Fibroblast of villous mesenchyme (primary cell): ENCODE data around the gene LIPG. TPM values are rescaled to one million over a fixed set of nuclear protein-coding genes. Genes with fewer than 3 reads are reported as not detected.

ENCODE experiments used
- DNase-seq: peaks from one replicate; pipeline ENCODE4 v3.0.0-alpha.2; 2010; ENCODE audit warnings: low read depth
- H3K4me3 ChIP-seq: 2 replicates; pipeline ENCODE4 v1.5.1; 2011; ENCODE audit warnings: low read depth, mild to moderate bottlenecking, low read length
- CTCF ChIP-seq: IDR thresholded peaks from 2 replicates; pipeline ENCODE4 v1.5.1; 2012; ENCODE audit warnings: low read depth, mild to moderate bottlenecking, low read length; ENCODE audit not compliant: insufficient read depth
- total RNA-seq: library from RNA; depleted of rRNA; stranded (reverse); fragments of >200 nt; gene quantifications from 2 replicates; pipeline ENCODE4 v1.2.3, GENCODE V29; 2012

Gene LIPG
- total RNA-seq, 1 donor: 0.86 TPM

GRCh38 chr18:49640741-49641140 lies 78.9 kb downstream of the LIPG start:
- H3K4me3 ChIP-seq: no peak overlapping the region
- no peak for TF ChIP-seq CTCF
- no peak for DNase-seq

- DNase-seq: no peak
- H3K4me3 ChIP-seq: no peak overlapping the region
- no peak for TF ChIP-seq CTCF
Observed at GRCh38 chr18:49645196-49645595, 83.3 kb downstream of the LIPG start.

GRCh38 chr18:49645841-49646351 lies 84.0 kb downstream of the LIPG start:
- H3K4me3 ChIP-seq: peak overlapping the region; percentile 36
- peak; percentile 41 for DNase-seq
- TF ChIP-seq CTCF: no peak

- no peak for DNase-seq
- no peak for TF ChIP-seq CTCF
- H3K4me3 ChIP-seq: no peak overlapping the region
Observed at GRCh38 chr18:49646873-49647272, 85.0 kb downstream of the LIPG start.

GRCh38 chr18:49647496-49648168 lies 85.8 kb downstream of the LIPG start:
- peak; percentile 50 for DNase-seq
- H3K4me3 ChIP-seq: no peak overlapping the region
- TF ChIP-seq CTCF: no peak

- no peak overlapping the region for H3K4me3 ChIP-seq
- peak; percentile 25 for DNase-seq
- no peak for TF ChIP-seq CTCF
Observed at GRCh38 chr18:49648326-49648725, 86.5 kb downstream of the LIPG start.

Other genes with a start within 250 kb of the LIPG start
- gene DYM, start 101.4 kb upstream of the LIPG start, total RNA-seq: 31.5 and 31.9 TPM in 2 replicates
- 11.7 and 24.5 TPM in 2 replicates for gene C18orf32, start 74.8 kb upstream of the LIPG start, total RNA-seq
- 1,385 and 1,725 TPM in 2 replicates for gene RPL17, start 69.6 kb upstream of the LIPG start, total RNA-seq